ENCODE measurements around the gene CFAP46. TPM values are rescaled to one million over a fixed set of nuclear protein-coding genes. Genes with fewer than 3 reads are reported as not detected.

Gene CFAP46
- total and polyA plus RNA-seq, 2 of the 8 experiments (the other 6 are each of a cell fraction or from before 2014, with no cell fraction given), result 2.6 to 4.8 TPM

GRCh38 chr10:132848291-132848701, 94.1 kb downstream of the CFAP46 start (continued):
- TF ChIP-seq CHD7 (IDR thresholded peaks at IDR 0.05; ENCODE audit: insufficient replicate concordance, low read length) (no peak), KDM1A (IDR thresholded peaks at IDR 0.05; ENCODE audit: borderline replicate concordance, low read length) (no peak), ASH2L (IDR thresholded peaks at IDR 0.05; ENCODE audit: low read length) (no peak), EP300 (IDR thresholded peaks at IDR 0.05; ENCODE audit: borderline replicate concordance in 1 of 2, low read depth in 2 of 2, low read length in 2 of 2) (no peak), CEBPB (IDR thresholded peaks at IDR 0.05; ENCODE audit: low read depth, low read length) (no peak)
